ENCODE results near the gene GCSAML.

The GCSAML gene

GRCh38 chr1:247548769-247549182 lies at the start of gene GCSAML:
TSS of gene GCSAML (plus strand) at chr1:247549134. CDS start at chr1:247549192, 58 bp downstream.
- no peak for TF ChIP-seq GATA2 (IDR thresholded peaks at IDR 0.05; ENCODE audit: low read depth, low read length)
- no peak for TF ChIP-seq GATA3 (IDR thresholded peaks at IDR 0.05; ENCODE audit: low read depth, low read length)

GRCh38 chr1:247500865-247501264 lies 48.1 kb upstream of the GCSAML start:
- no peak for TF ChIP-seq GATA3 (IDR thresholded peaks at IDR 0.05; ENCODE audit: low read depth, low read length)
- TF ChIP-seq GATA2 (IDR thresholded peaks at IDR 0.05; ENCODE audit: low read depth, low read length), result no peak

- no peak for TF ChIP-seq GATA2 (IDR thresholded peaks at IDR 0.05; ENCODE audit: low read depth, low read length)
- TF ChIP-seq GATA3 (IDR thresholded peaks at IDR 0.05; ENCODE audit: low read depth, low read length), result no peak
Measured at GRCh38 chr1:247506831-247507230, 42.1 kb upstream of the GCSAML start.

- TF ChIP-seq GATA3 (IDR thresholded peaks at IDR 0.05; ENCODE audit: low read depth, low read length), result no peak
Measured at GRCh38 chr1:247517795-247518612, 30.9 kb upstream of the GCSAML start.

GRCh38 chr1:247518613-247518891 lies 30.4 kb upstream of the GCSAML start:
- TF ChIP-seq GATA3 (IDR thresholded peaks at IDR 0.05; ENCODE audit: low read depth, low read length), result no peak
- no peak for TF ChIP-seq GATA2 (IDR thresholded peaks at IDR 0.05; ENCODE audit: low read depth, low read length)

GRCh38 chr1:247528812-247529474 lies 20.0 kb upstream of the GCSAML start:
- no peak for TF ChIP-seq GATA2 (IDR thresholded peaks at IDR 0.05; ENCODE audit: low read depth, low read length)
- no peak for TF ChIP-seq GATA3 (IDR thresholded peaks at IDR 0.05; ENCODE audit: low read depth, low read length)

GRCh38 chr1:247529771-247530355 lies 19.1 kb upstream of the GCSAML start:
- TF ChIP-seq GATA3 (IDR thresholded peaks at IDR 0.05; ENCODE audit: low read depth, low read length), result no peak
- no peak for TF ChIP-seq GATA2 (IDR thresholded peaks at IDR 0.05; ENCODE audit: low read depth, low read length)

- no peak for TF ChIP-seq GATA2 (IDR thresholded peaks at IDR 0.05; ENCODE audit: low read depth, low read length)
Measured at GRCh38 chr1:247530785-247531184, 18.1 kb upstream of the GCSAML start.

GRCh38 chr1:247531937-247532336 lies 17.0 kb upstream of the GCSAML start:
- TF ChIP-seq GATA3 (IDR thresholded peaks at IDR 0.05; ENCODE audit: low read depth, low read length) (no peak), GATA2 (IDR thresholded peaks at IDR 0.05; ENCODE audit: low read depth, low read length) (no peak)

GRCh38 chr1:247535402-247535801 lies 13.5 kb upstream of the GCSAML start:
- TF ChIP-seq GATA3 (IDR thresholded peaks at IDR 0.05; ENCODE audit: low read depth, low read length) (no peak), GATA2 (IDR thresholded peaks at IDR 0.05; ENCODE audit: low read depth, low read length) (no peak)

GRCh38 chr1:247536340-247536739 lies 12.6 kb upstream of the GCSAML start, which contains the start of gene OR2C3:
TSS of gene OR2C3 (minus strand) at chr1:247536440. CDS start at chr1:247532511, 3,929 bp downstream.
- no peak for TF ChIP-seq GATA2 (IDR thresholded peaks at IDR 0.05; ENCODE audit: low read depth, low read length)
- TF ChIP-seq GATA3 (IDR thresholded peaks at IDR 0.05; ENCODE audit: low read depth, low read length), result no peak

- TF ChIP-seq GATA2 (IDR thresholded peaks at IDR 0.05; ENCODE audit: low read depth, low read length) (no peak), GATA3 (IDR thresholded peaks at IDR 0.05; ENCODE audit: low read depth, low read length) (no peak)
Measured at GRCh38 chr1:247538561-247538960, 10.4 kb upstream of the GCSAML start.

GRCh38 chr1:247539215-247539614 lies 9.7 kb upstream of the GCSAML start:
- TF ChIP-seq GATA2 (IDR thresholded peaks at IDR 0.05; ENCODE audit: low read depth, low read length) (no peak), GATA3 (IDR thresholded peaks at IDR 0.05; ENCODE audit: low read depth, low read length) (no peak)

GRCh38 chr1:247540581-247540980 lies 8.4 kb upstream of the GCSAML start:
- TF ChIP-seq GATA2 (IDR thresholded peaks at IDR 0.05; ENCODE audit: low read depth, low read length) (no peak), GATA3 (IDR thresholded peaks at IDR 0.05; ENCODE audit: low read depth, low read length) (no peak)

GRCh38 chr1:247542811-247543210 lies 6.1 kb upstream of the GCSAML start:
- no peak for TF ChIP-seq GATA3 (IDR thresholded peaks at IDR 0.05; ENCODE audit: low read depth, low read length)
- TF ChIP-seq GATA2 (IDR thresholded peaks at IDR 0.05; ENCODE audit: low read depth, low read length), result no peak
